Progenitor cell of endocrine pancreas (in vitro differentiated cells): Measurements from ENCODE around the gene ZNF74. TPM values are rescaled to one million over a fixed set of nuclear protein-coding genes. Genes with fewer than 3 reads are reported as not detected.
"Not testable (repeated sequence)": the region's sequence is repeated elsewhere in the genome, so short reads cannot be mapped to it uniquely, and the experiment has no call there.

ENCODE experiments used
- DNase-seq: peaks from one replicate; pipeline ENCODE4 v3.0.0; 2021; ENCODE audit warnings: low spot score; ENCODE audit not compliant: unreplicated experiment
- H3K27ac Mint-ChIP-seq: 2 replicates; pipeline ENCODE4 v1.8.0; 2021; ENCODE audit warnings: mild to moderate bottlenecking, moderate library complexity, mixed read lengths
- H3K27me3 Mint-ChIP-seq: 2 replicates; pipeline ENCODE4 v1.8.0; 2021; ENCODE audit warnings: mixed read lengths
- H3K36me3 Mint-ChIP-seq: 2 replicates; pipeline ENCODE4 v1.8.0; 2022; ENCODE audit warnings: mixed read lengths; ENCODE audit not compliant: insufficient read depth
- H3K4me1 Mint-ChIP-seq: 2 replicates; pipeline ENCODE4 v1.8.0; 2021; ENCODE audit warnings: low read depth, mixed read lengths
- H3K4me3 Mint-ChIP-seq: 2 replicates; pipeline ENCODE4 v1.8.0; 2021; ENCODE audit warnings: low read depth, mild to moderate bottlenecking, moderate library complexity, mixed read lengths
- H3K9me3 Mint-ChIP-seq: 2 replicates; pipeline ENCODE4 v1.8.0; 2021; ENCODE audit warnings: low read depth, mixed read lengths
- long read RNA-seq: library from polyadenylated mRNA; unstranded; transcript quantifications from one replicate; pipeline ENCODE4 v2.0.0, GENCODE V29; 2020
- total RNA-seq: library from RNA; stranded (reverse); gene quantifications from 2 replicates; pipeline ENCODE4 v1.2.1, GENCODE V29; 2021
- TF ChIP-seq, protein P1 (sequence below): fragments of 200-600 bp; sonication (generic); IDR thresholded peaks from one replicate; pipeline ENCODE4 v1.5.0; 2021; ENCODE audit warnings: antibody characterized with exemption, mild to moderate bottlenecking; ENCODE audit not compliant: unreplicated experiment

The ZNF74 gene
- total RNA-seq, result 48.8 and 52.1 TPM in 2 replicates
- long read RNA-seq, partial matches to known transcripts, result 2 of 21 reads
- long read RNA-seq, other reads (novel, unspliced or antisense), result 14 of 21 reads

DNA sequence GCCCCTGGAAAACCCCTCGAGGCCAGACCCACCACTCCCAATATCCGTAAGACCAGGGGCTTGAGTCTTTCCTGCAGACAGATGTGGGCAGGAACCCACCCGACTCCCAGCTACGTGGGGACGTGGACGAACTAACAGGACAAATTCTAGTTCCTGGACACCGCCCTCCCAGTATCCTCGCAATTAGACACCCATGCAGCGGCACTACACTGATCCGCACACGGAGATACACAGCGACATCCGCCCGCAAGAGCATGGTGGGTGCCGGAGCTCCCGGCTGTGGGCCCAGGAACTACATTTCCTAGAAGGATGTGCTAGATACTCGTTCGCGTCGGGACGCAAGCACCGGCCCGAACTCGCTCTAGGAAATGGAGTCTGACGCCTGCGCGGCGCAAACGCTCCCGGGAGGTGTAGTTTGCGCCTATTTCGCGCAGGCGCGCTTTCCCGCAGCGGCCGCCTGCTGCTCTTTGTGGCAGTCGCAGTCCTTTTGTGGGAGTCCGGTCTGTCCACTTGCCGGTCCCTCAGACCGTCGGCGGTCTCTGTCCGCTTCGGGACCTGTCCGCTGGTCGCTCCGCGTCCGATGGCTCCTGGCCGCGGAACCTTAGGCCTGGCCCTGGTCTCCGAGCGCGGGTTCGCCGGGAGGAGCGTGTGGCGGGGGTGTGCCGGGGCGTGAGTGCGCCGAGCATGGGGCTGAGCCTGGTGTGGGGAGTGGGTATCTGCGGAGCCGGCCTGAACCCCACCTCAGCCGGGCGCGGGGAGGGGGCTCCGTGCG, at the start of gene ZNF74:
TSS of gene ZNF74 (plus strand) at position 447 of the 772 bp plus-strand sequence. CDS start 478 bp downstream, outside the sequence.
- no peaks in the 10 kb centered on the region for H3K9me3 Mint-ChIP-seq

DNA sequence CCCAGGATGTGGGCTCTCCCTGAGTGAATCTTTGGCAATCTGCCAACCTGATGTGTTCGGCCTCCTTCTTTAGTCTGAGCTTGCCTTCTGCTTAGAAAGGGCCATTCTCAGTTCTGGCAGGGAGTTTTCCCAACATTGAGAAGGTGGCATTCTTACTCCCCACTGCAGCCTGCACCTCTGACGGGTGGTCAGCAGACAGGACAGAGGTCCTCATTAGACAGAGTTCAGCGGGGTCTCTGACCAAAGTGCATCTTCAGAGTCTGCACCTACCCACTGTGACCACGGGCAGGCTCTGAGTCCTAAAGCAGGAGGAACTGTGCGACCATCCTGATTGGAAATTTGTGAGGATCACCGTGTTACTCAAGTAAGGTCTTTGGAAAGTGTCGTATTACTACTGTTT, 47.4 kb upstream of the ZNF74 start:
- not testable (repeated sequence) for H3K9me3 Mint-ChIP-seq, H3K4me3 Mint-ChIP-seq, H3K4me1 Mint-ChIP-seq, H3K27me3 Mint-ChIP-seq, H3K27ac Mint-ChIP-seq, DNase-seq, H3K36me3 Mint-ChIP-seq

More for the DNA sequence above, at the start of gene ZNF74:
- peaks cover 3% of the 10 kb centered on the region for H3K36me3 Mint-ChIP-seq
- peak within 1 kb of the TSS; percentile 90 for H3K4me3 Mint-ChIP-seq
- TF ChIP-seq, protein P1, sequence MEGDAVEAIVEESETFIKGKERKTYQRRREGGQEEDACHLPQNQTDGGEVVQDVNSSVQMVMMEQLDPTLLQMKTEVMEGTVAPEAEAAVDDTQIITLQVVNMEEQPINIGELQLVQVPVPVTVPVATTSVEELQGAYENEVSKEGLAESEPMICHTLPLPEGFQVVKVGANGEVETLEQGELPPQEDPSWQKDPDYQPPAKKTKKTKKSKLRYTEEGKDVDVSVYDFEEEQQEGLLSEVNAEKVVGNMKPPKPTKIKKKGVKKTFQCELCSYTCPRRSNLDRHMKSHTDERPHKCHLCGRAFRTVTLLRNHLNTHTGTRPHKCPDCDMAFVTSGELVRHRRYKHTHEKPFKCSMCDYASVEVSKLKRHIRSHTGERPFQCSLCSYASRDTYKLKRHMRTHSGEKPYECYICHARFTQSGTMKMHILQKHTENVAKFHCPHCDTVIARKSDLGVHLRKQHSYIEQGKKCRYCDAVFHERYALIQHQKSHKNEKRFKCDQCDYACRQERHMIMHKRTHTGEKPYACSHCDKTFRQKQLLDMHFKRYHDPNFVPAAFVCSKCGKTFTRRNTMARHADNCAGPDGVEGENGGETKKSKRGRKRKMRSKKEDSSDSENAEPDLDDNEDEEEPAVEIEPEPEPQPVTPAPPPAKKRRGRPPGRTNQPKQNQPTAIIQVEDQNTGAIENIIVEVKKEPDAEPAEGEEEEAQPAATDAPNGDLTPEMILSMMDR, result peak; percentile 10
- no peaks in the 10 kb centered on the region for H3K27me3 Mint-ChIP-seq
- peaks cover 31% of the 10 kb centered on the region for H3K4me1 Mint-ChIP-seq
- DNase-seq, result peak; percentile 72
- H3K27ac Mint-ChIP-seq, result peak within 1 kb of the TSS; percentile 98

DNA sequence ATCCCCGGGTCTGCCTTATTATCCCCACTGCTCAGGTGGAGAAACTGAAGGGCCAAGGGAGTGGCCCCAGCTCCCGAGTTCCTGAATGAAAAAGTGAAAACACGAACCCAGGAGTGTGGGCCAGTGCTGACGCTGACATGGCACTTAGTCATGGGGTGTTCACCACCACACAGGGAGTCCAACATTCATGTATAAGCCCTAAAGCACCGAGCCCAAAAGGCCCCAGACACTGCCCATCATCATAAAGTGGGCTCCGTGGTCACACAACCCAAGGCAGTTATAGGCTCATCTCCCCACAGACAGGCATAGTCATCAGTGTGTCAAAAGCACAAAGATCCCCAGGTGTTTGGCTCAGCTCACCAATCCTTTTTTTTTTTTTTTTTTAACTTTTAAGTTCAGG, 41.4 kb upstream of the ZNF74 start:
- not testable (repeated sequence) for H3K4me1 Mint-ChIP-seq, H3K9me3 Mint-ChIP-seq, H3K27me3 Mint-ChIP-seq, H3K27ac Mint-ChIP-seq, H3K36me3 Mint-ChIP-seq, DNase-seq, H3K4me3 Mint-ChIP-seq

DNA sequence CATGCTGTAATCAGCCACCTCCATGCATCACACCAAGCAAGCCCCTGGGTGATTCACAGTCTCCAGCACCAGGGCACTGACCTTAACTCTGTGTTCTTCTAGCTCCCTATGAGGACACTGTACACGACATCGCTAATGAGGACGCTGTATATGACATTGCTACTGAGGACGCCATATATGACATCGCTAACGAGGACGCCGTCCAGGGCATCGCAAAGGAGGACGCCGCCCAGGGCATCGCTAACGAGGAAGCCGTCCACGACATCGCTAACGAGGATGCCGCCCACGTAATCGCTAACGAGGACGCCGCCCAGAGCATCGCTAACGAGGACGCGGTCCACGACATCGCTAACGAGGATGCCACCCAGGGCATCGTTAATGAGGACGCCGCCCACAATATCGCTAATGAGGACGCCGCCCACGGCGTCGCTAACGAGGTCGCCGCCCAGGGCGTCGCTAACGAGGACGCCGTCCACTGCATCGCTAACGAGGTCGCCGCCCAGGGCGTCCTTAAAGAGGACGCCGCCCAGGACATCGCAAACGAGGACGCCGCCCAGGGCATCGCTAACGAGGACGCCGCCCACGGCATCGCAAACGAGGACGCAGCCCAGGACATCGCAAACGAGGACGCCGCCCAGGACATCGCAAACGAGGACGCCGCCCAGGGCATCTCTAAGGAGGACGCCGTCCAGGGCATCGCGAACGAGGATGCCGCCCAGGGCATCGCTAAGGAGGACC, 39.5 kb upstream of the ZNF74 start:
- Mint-ChIP-seq H3K27me3 (no peaks in the 10 kb centered on the region), H3K27ac (peak overlapping the region; percentile 87), H3K4me1 (no peaks in the 10 kb centered on the region), H3K9me3 (no peaks in the 10 kb centered on the region), H3K36me3 (no peaks in the 10 kb centered on the region), H3K4me3 (no peak overlapping the region)
- no peak for DNase-seq
- TF ChIP-seq, protein P1, result no peak

DNA sequence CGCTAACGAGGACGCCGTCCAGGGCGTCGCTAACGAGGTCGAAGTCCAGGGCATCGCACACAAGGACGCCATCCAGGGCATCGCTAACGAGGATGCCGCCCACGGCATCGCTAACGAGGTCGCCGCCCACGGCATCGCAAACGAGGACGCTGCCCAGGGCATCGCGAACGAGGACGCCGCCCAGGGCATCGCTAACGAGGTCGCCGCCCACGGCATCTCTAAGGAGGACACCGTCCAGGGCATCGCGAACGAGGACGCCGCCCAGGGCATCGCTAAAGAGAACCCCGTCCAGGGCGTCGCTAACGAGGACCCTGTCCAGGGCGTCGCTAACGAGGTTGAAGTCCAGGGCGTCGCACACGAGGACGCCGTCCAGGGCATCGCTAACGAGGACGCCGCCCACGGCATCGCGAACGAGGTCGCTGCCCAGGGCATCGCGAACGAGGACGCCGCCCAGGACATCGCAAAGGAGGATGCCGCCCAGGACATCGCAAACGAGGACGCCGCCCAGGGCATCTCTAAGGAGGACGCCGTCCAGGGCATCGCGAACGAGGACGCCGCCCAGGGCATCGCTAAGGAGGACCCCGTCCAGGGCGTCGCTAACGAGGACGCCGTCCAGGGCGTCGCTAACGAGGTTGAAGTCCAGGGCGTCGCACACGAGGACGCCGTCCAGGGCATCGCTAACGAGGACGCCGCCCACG, 37.9 kb upstream of the ZNF74 start:
- not testable (repeated sequence) for H3K9me3 Mint-ChIP-seq, H3K4me3 Mint-ChIP-seq, H3K4me1 Mint-ChIP-seq, H3K27me3 Mint-ChIP-seq, H3K27ac Mint-ChIP-seq, DNase-seq, H3K36me3 Mint-ChIP-seq

DNA sequence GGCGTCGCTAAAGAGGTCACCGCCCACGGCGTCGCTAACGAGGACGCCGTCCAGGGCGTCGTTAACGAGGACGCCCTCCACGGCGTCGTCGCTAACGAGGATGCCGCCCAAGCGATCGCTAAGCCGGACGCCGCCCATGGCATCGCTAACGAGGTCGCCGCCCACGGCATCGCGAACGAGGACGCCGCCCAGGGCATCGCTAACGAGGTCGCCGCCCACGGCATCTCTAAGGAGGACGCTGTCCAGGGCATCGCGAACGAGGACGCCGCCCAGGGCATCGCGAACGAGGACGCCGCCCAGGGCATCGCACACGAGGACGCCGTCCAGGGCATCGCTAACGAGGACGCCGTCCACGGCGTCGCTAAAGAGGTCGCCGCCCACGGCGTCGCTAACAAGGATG, 37.0 kb upstream of the ZNF74 start:
- not testable (repeated sequence) for H3K36me3 Mint-ChIP-seq, DNase-seq, H3K27me3 Mint-ChIP-seq, H3K27ac Mint-ChIP-seq, H3K4me1 Mint-ChIP-seq, H3K4me3 Mint-ChIP-seq, H3K9me3 Mint-ChIP-seq

DNA sequence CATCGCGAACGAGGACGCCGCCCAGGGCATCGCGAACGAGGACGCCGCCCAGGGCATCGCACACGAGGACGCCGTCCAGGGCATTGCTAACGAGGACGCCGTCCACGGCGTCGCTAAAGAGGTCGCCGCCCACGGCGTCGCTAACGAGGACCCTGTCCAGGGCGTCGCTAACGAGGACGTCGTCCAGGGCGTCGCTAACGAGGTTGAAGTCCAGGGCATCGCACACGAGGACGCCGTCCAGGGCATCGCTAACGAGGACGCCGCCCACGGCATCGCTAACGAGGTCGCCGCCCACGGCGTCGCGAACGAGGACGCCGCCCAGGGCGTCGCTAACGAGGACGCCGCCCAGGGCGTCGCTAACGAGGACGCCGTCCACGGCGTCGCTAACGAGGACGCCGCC, 36.0 kb upstream of the ZNF74 start:
- H3K4me1 Mint-ChIP-seq, H3K27me3 Mint-ChIP-seq, H3K9me3 Mint-ChIP-seq, DNase-seq, H3K27ac Mint-ChIP-seq, H3K36me3 Mint-ChIP-seq, H3K4me3 Mint-ChIP-seq: not testable (repeated sequence)

DNA sequence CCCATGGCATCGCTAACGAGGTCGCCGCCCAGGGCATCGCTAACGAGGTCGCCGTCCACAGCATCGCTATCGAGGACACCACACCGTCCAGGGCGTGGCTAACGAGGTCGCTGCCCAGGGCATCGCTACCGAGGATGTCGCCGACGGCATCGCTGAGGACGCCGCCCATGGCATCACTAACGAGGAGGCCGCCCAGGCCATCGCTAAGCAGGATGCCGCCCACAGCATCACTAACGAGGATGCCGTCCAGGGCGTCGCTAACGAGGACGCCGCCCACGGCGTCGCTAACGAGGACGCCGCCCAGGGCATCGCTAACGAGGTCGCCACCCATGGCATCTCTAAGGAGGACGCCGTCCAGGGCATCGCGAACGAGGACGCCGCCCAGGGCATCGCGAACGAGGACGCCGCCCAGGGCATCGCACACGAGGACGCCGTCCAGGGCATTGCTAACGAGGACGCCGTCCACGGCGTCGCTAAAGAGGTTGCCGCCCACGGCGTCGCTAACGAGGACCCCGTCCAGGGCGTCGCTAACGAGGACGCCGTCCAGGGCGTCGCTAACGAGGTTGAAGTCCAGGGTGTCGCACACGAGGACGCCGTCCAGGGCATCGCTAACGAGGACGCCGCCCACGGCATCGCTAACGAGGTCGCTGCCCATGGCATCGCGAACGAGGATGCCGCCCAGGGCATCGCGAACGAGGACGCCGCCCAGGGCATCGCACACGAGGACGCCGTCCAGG, 35.3 kb upstream of the ZNF74 start:
- H3K4me3 Mint-ChIP-seq, DNase-seq, H3K27me3 Mint-ChIP-seq, H3K27ac Mint-ChIP-seq, H3K36me3 Mint-ChIP-seq, H3K4me1 Mint-ChIP-seq, H3K9me3 Mint-ChIP-seq: not testable (repeated sequence)

DNA sequence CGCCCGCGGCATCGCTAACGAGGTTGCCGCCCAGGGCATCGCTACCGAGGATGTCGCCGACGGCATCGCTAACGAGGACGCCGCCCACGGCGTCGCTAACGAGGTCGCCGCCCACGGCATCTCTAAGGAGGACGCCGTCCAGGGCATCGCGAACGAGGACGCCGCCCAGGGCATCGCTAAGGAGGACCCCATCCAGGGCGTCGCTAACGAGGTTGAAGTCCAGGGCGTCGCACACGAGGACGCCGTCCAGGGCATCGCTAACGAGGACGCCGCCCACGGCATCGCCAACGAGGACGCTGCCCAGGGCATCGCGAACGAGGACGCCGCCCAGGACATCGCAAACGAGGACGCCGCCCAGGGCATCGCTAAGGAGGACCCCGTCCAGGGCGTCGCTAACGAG, 33.7 kb upstream of the ZNF74 start:
- DNase-seq, H3K9me3 Mint-ChIP-seq, H3K27me3 Mint-ChIP-seq, H3K4me3 Mint-ChIP-seq, H3K4me1 Mint-ChIP-seq, H3K36me3 Mint-ChIP-seq, H3K27ac Mint-ChIP-seq: not testable (repeated sequence)

DNA sequence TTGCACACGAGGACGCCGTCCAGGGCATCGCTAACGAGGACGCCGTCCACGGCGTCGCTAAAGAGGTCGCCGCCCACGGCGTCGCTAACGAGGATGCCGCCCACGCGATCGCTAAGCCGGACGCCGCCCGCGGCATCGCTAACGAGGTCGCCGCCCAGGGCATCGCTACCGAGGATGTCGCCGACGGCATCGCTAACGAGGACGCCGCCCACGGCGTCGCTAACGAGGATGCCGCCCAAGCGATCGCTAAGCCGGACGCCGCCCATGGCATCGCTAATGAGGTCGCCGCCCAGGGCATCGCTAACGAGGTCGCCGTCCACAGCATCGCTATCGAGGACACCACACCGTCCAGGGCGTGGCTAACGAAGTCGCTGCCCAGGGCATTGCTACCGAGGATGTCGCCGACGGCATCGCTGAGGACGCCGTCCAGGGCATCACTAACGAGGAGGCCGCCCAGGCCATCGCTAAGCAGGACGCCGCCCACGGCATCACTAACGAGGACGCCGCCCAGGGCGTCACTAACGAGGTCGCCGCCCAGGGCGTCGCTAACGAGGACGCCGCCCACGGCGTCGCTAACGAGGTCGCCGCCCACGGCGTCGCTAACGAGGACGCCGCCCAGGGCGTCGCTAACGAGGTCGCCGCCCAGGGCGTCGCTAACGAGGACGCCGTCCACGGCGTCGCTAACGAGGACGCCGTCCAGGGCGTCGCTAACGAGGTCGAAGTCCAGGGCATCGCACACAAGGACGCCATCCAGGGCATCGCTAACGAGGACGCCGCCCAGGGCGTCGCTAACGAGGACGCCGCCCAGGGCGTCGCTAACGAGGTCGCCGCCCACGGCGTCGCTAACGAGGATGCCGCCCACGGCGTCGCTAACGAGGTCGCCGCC, 32.8 kb upstream of the ZNF74 start:
- not testable (repeated sequence) for H3K36me3 Mint-ChIP-seq, H3K9me3 Mint-ChIP-seq, H3K27ac Mint-ChIP-seq, H3K4me1 Mint-ChIP-seq, H3K4me3 Mint-ChIP-seq, H3K27me3 Mint-ChIP-seq, DNase-seq
